HepG2 (cell line): ENCODE measurements around the gene SLC24A5. TPM values are rescaled to one million over a fixed set of nuclear protein-coding genes. Genes with fewer than 3 reads are reported as not detected.

Experiments
- ATAC-seq: fragments of 200-7000 bp; cut with Tn5 transposase; 3 replicates; pipeline ENCODE4 v1.9.1; 2020; ENCODE audit warnings: mild to moderate bottlenecking, moderate library complexity
- BruUV-seq: library from RNA; stranded (reverse); fragments of 400-500 nt; replicated peaks from 2 replicates; lab custom pipeline; 2021; lab: Mats Ljungman, UMichigan
- CTCF ChIA-PET: fragments of 300-600 bp; formaldehyde crosslinking; extraction: SDS; loops from one replicate; lab custom pipeline; 2021; ENCODE audit warnings: low total read pairs, inconsistent platforms, low intra/inter-chr PET ratio; lab: Yijun Ruan, JAX
- POLR2A ChIA-PET: fragments of 350-600 bp; sonication (Branson Sonifier 250); formaldehyde crosslinking; loops from one replicate; lab custom pipeline; 2020; ENCODE audit warnings: antibody characterized with exemption, inconsistent platforms; lab: Yijun Ruan, JAX
- DNase-seq: peaks from one replicate; pipeline ENCODE4 v3.0.0-alpha.2; 2015; ENCODE audit warnings: low spot score
- FAIRE-seq: peaks from 3 replicates; lab custom pipeline; 2011; peaks lifted over from hg19 to GRCh38; lab: Jason Lieb, UNC
- H2AFZ ChIP-seq: one replicate; pipeline ENCODE4 v1.6.1; 2011; ENCODE audit warnings: low read length, inconsistent platforms
- H3K27ac ChIP-seq: fragments of 300-600 bp; 3 replicates; pipeline ENCODE4 v1.8.0; 2011; ENCODE audit warnings: mixed run types, mild to moderate bottlenecking, mixed read lengths, low read length, inconsistent platforms; ENCODE audit not compliant: insufficient read depth; ENCODE audit errors: extremely low read length
- H3K27me3 ChIP-seq, 2 experiments: fragments of 200-600 bp in 1 of 2; 2 replicates in 1 of 2; 3 replicates in 1 of 2; pipeline versions ENCODE4 v1.6.0 to v1.8.0; 2011; ENCODE audit warnings: low read length in 2 of 2, mild to moderate bottlenecking in 2 of 2, moderate library complexity in 2 of 2, inconsistent platforms in 1 of 2; ENCODE audit not compliant: insufficient read depth in 2 of 2, control insufficient read depth in 1 of 2
- H3K36me3 ChIP-seq, 2 experiments: fragments of 200-600 bp in 1 of 2; replicated peaks in 1 of 2; 2 replicates in 1 of 2; 3 replicates in 1 of 2; pipeline versions ENCODE4 v1.5.1 to v1.8.0; 2011; ENCODE audit warnings: low read length in 2 of 2, inconsistent platforms in 1 of 2; ENCODE audit not compliant: insufficient read depth in 2 of 2, control insufficient read depth in 1 of 2
- H3K4me1 ChIP-seq: 2 replicates; pipeline ENCODE4 v1.5.1; 2012; ENCODE audit warnings: low read length, inconsistent platforms; ENCODE audit not compliant: insufficient read depth
- H3K4me2 ChIP-seq: 2 replicates; pipeline ENCODE4 v1.6.0; 2011; ENCODE audit warnings: low read depth, low read length, inconsistent platforms
- H3K4me3 ChIP-seq, 3 experiments: fragments of 200-600 bp in 1 of 3; sonication (generic), shearing (Covaris generic) in 1 of 3; replicated peaks in 1 of 3; 2 replicates each; pipeline ENCODE4 v1.5.1; 2011 to 2016; ENCODE audit warnings: low read length in 3 of 3, inconsistent platforms in 2 of 3, low read depth in 2 of 3, mild to moderate bottlenecking in 2 of 3, control low read depth in 1 of 3, mixed read lengths in 1 of 3; ENCODE audit not compliant: insufficient read depth in 1 of 3
- H3K79me2 ChIP-seq: one replicate; pipeline ENCODE4 v1.6.1; 2011; ENCODE audit warnings: low read length, inconsistent platforms; ENCODE audit not compliant: insufficient read depth
- H3K9ac ChIP-seq: 2 replicates; pipeline ENCODE4 v1.6.0; 2011; ENCODE audit warnings: mild to moderate bottlenecking, low read depth, low read length, inconsistent platforms; ENCODE audit not compliant: insufficient read depth
- H3K9me3 ChIP-seq: 2 replicates; pipeline ENCODE4 v1.5.1; 2012; ENCODE audit warnings: mild to moderate bottlenecking, low read length
- H4K20me1 ChIP-seq: 2 replicates; pipeline ENCODE4 v1.6.0; 2011; ENCODE audit warnings: inconsistent platforms, mild to moderate bottlenecking, low read length, moderate library complexity; ENCODE audit not compliant: insufficient read depth
- FOXO1 ChIP-seq: sonication (generic); formaldehyde crosslinking; IDR thresholded peaks from 2 replicates; pipeline ENCODE4 v1.4.0; 2020; ENCODE audit warnings: missing genetic modification reagents
- HDAC6 ChIP-seq: fragments of 200-600 bp; sonication (generic); IDR thresholded peaks from 2 replicates; pipeline ENCODE4 v1.7.0; 2017; ENCODE audit warnings: mild to moderate bottlenecking, antibody characterized with exemption, low read length, low read depth
- HOXA9 ChIP-seq: sonication (generic); formaldehyde crosslinking; IDR thresholded peaks from 2 replicates; pipeline ENCODE4 v1.8.1; 2022; ENCODE audit warnings: missing genetic modification reagents, mild to moderate bottlenecking, moderate library complexity, borderline replicate concordance
- IRF2 ChIP-seq: IDR thresholded peaks from 2 replicates; pipeline ENCODE4 v1.6.1; 2018; ENCODE audit warnings: missing genetic modification reagents, missing compliant biosample characterization
- KLF11 ChIP-seq: IDR thresholded peaks from 2 replicates; pipeline ENCODE4 v1.6.1; 2016; ENCODE audit warnings: missing compliant biosample characterization
- KLF6 ChIP-seq: IDR thresholded peaks from 2 replicates; pipeline ENCODE4 v1.8.0; 2016; ENCODE audit warnings: missing biosample characterization, missing genetic modification reagents
- MED8 ChIP-seq: sonication (generic); formaldehyde crosslinking; IDR thresholded peaks from 2 replicates; pipeline ENCODE4 v1.8.1; 2023; ENCODE audit warnings: mild to moderate bottlenecking, missing genetic modification reagents; ENCODE audit not compliant: insufficient replicate concordance
- NFE2L1 ChIP-seq: sonication (generic); formaldehyde crosslinking; IDR thresholded peaks from 2 replicates; pipeline ENCODE4 v1.4.0; 2020; ENCODE audit warnings: missing genetic modification reagents, mild to moderate bottlenecking, borderline replicate concordance
- NRL ChIP-seq: sonication (generic); formaldehyde crosslinking; IDR thresholded peaks from 2 replicates; pipeline ENCODE4 v1.5.0; 2020; ENCODE audit warnings: missing genetic modification reagents, mild to moderate bottlenecking, moderate library complexity, borderline replicate concordance
- SAP130 ChIP-seq: IDR thresholded peaks from 2 replicates; pipeline ENCODE4 v1.6.1; 2016; ENCODE audit warnings: low read depth
- SMARCE1 ChIP-seq: fragments of 450-650 bp; IDR thresholded peaks from 2 replicates; pipeline ENCODE4 v1.6.1; 2017; ENCODE audit warnings: borderline replicate concordance
- TBX2 ChIP-seq: sonication (generic); formaldehyde crosslinking; IDR thresholded peaks from 2 replicates; pipeline ENCODE4 v1.5.0; 2020; ENCODE audit warnings: missing genetic modification reagents, mild to moderate bottlenecking, borderline replicate concordance
- ZNF496 ChIP-seq: sonication (generic); formaldehyde crosslinking; IDR thresholded peaks from 2 replicates; pipeline ENCODE4 v1.8.1; 2023; ENCODE audit warnings: mild to moderate bottlenecking, moderate library complexity, missing genetic modification reagents; ENCODE audit not compliant: insufficient replicate concordance
- ZSCAN31 ChIP-seq: sonication (generic); formaldehyde crosslinking; IDR thresholded peaks from 2 replicates; pipeline ENCODE4 v1.5.0; 2020; ENCODE audit warnings: low read depth, mild to moderate bottlenecking, missing genetic modification reagents
- WGBS: methylation state at CpG from one replicate; pipeline ENCODE4 v1.1.6; 2017; ENCODE audit warnings: low lambda C conversion rate; 5-methylcytosine and 5-hydroxymethylcytosine counted together
- in situ Hi-C: cut with HindIII; loops from 2 replicates; pipeline ENCODE4 v1.10.0; 2017; ENCODE audit warnings: low pct_unique_long_range_greater_than_20kb; ENCODE audit not compliant: extremely low pct_ligation_motif_present
- intact Hi-C: fragments of 100-400 bp; cut with micrococcal nuclease; formaldehyde crosslinking; loops from one replicate; pipeline ENCODE4 v1.10.0; 2022; ENCODE audit not compliant: unreplicated experiment
- polyA plus RNA-seq, 8 experiments: library from polyadenylated mRNA; depleted of rRNA in 3 of 8; stranded (reverse) in 7 of 8; unstranded in 1 of 8; fragments of >200 nt; fragmentation: Illumina TruSeq in 4 of 8; extraction: Trizol in 4 of 8; gene quantifications; 2 replicates each; pipeline versions ENCODE4 v1.2.1 to v1.2.3, GENCODE V29; 2011 to 2016; ENCODE audit warnings: low read depth in 4 of 8, missing spikeins in 1 of 8, mixed read lengths in 1 of 8; ENCODE audit not compliant: insufficient read depth in 1 of 8
- total RNA-seq, 5 experiments: library from RNA; depleted of rRNA; stranded (reverse); fragments of >200 nt; fragmentation: Illumina TruSeq; extraction: Trizol; gene quantifications; 2 replicates each; pipeline ENCODE4 v1.2.3, GENCODE V29; 2016; ENCODE audit warnings: low read depth in 1 of 5
- TF ChIP-seq, protein P1 (sequence below): sonication (generic); formaldehyde crosslinking; IDR thresholded peaks from 2 replicates; pipeline ENCODE4 v1.8.0; 2022; ENCODE audit warnings: mild to moderate bottlenecking, missing genetic modification reagents; ENCODE audit not compliant: insufficient replicate concordance
- TF ChIP-seq, protein P2 (sequence below): sonication (generic); formaldehyde crosslinking; IDR thresholded peaks from 2 replicates; pipeline ENCODE4 v1.4.0; 2020; ENCODE audit warnings: missing genetic modification reagents, borderline replicate concordance

Gene SLC24A5
- total and polyA plus RNA-seq, 2 of the 13 experiments (the other 11 are each of a cell fraction or from before 2014, with no cell fraction given): not detected

DNA sequence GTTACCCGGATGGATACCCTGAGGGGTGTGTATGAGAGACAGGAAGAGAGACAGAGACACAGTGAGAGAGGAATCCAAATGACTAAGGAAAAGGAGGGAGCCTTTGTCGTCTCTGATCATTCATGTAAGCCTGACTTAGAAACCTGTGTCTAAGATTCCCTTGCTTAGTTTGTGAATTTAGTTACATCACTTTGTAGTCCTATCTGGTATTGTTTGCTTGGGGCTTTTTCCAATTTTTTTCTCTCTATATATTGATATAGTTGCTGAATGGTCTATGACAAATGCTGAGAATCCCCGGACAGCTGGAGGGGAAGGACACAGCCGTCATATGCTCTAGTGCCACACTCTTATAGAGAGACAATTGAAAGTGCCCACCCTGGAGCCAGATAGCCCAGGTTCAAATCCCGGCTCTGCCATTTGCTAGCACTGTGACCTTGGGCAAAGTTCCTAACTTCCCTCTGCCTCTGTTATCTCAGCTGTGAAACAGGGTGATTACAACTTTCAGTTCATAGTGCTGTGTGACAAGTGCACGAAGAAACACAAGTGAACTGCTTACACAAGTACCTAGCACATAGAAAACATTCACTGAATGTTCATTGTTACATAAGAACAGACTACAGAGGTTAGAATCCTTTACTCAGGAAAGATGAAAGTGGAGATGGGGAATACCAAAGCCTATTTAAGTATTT is 6.0 kb downstream of the SLC24A5 start:
- 2% methylated on average over 6 of the region's 6 CpGs for WGBS
- H3K4me1 ChIP-seq: no peaks in the 10 kb centered on the region
- in situ Hi-C loops: no loop called here
- no peaks in the 10 kb centered on the region for H3K79me2 ChIP-seq
- no peak for ATAC-seq
- ChIA-PET POLR2A (no interaction called here), CTCF (no interaction called here)
- no peak overlapping the region for H3K9ac ChIP-seq
- DNase-seq: no peak
- H2AFZ ChIP-seq: no peak overlapping the region
- H3K9me3 ChIP-seq: no peaks in the 10 kb centered on the region
- H4K20me1 ChIP-seq: no peaks in the 10 kb centered on the region
- H3K4me2 ChIP-seq: no peak overlapping the region
- no TSS peak for BruUV-seq
- no peak overlapping the region for H3K27ac ChIP-seq
- H3K27me3 ChIP-seq: no peaks in the 10 kb centered on the region
- H3K4me3 ChIP-seq: no peak overlapping the region
- FAIRE-seq: no peak
- intact Hi-C loops: no loop called here
- H3K36me3 ChIP-seq: no peaks in the 10 kb centered on the region
- TF ChIP-seq KLF6 (CRISPR knock-in tag) (no peak), TBX2 (CRISPR knock-in tag) (no peak), KLF11 (no peak), NRL (no peak), ZNF496 (no peak), HDAC6 (no peak), SAP130 (CRISPR knock-in tag) (no peak), HOXA9 (CRISPR knock-in tag) (no peak), NFE2L1 (no peak), FOXO1 (no peak), ZSCAN31 (CRISPR knock-in tag) (no peak), SMARCE1 (no peak), MED8 (CRISPR knock-in tag) (no peak), IRF2 (no peak)
- TF ChIP-seq, protein P1, sequence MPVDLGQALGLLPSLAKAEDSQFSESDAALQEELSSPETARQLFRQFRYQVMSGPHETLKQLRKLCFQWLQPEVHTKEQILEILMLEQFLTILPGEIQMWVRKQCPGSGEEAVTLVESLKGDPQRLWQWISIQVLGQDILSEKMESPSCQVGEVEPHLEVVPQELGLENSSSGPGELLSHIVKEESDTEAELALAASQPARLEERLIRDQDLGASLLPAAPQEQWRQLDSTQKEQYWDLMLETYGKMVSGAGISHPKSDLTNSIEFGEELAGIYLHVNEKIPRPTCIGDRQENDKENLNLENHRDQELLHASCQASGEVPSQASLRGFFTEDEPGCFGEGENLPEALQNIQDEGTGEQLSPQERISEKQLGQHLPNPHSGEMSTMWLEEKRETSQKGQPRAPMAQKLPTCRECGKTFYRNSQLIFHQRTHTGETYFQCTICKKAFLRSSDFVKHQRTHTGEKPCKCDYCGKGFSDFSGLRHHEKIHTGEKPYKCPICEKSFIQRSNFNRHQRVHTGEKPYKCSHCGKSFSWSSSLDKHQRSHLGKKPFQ (CRISPR knock-in tag): no peak
- TF ChIP-seq, protein P2, sequence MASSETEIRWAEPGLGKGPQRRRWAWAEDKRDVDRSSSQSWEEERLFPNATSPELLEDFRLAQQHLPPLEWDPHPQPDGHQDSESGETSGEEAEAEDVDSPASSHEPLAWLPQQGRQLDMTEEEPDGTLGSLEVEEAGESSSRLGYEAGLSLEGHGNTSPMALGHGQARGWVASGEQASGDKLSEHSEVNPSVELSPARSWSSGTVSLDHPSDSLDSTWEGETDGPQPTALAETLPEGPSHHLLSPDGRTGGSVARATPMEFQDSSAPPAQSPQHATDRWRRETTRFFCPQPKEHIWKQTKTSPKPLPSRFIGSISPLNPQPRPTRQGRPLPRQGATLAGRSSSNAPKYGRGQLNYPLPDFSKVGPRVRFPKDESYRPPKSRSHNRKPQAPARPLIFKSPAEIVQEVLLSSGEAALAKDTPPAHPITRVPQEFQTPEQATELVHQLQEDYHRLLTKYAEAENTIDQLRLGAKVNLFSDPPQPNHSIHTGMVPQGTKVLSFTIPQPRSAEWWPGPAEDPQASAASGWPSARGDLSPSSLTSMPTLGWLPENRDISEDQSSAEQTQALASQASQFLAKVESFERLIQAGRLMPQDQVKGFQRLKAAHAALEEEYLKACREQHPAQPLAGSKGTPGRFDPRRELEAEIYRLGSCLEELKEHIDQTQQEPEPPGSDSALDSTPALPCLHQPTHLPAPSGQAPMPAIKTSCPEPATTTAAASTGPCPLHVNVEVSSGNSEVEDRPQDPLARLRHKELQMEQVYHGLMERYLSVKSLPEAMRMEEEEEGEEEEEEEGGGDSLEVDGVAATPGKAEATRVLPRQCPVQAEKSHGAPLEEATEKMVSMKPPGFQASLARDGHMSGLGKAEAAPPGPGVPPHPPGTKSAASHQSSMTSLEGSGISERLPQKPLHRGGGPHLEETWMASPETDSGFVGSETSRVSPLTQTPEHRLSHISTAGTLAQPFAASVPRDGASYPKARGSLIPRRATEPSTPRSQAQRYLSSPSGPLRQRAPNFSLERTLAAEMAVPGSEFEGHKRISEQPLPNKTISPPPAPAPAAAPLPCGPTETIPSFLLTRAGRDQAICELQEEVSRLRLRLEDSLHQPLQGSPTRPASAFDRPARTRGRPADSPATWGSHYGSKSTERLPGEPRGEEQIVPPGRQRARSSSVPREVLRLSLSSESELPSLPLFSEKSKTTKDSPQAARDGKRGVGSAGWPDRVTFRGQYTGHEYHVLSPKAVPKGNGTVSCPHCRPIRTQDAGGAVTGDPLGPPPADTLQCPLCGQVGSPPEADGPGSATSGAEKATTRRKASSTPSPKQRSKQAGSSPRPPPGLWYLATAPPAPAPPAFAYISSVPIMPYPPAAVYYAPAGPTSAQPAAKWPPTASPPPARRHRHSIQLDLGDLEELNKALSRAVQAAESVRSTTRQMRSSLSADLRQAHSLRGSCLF (CRISPR knock-in tag): no peak
